Large intestine (tissue), 3 donors: ENCODE results near the gene MROH2A. TPM values are rescaled to one million over a fixed set of nuclear protein-coding genes. Genes with fewer than 3 reads are reported as not detected.

Experiments used
- DNase-seq, 2 donors: peaks; one replicate each; pipeline versions ENCODE4 v3.0.0 to v3.0.0-alpha.2; 2013
- H3K27ac ChIP-seq: one replicate; pipeline ENCODE4 v1.5.1; 2013; ENCODE audit warnings: low read length
- H3K27me3 ChIP-seq: 2 replicates; pipeline ENCODE4 v1.6.1; 2013; ENCODE audit warnings: low read length; ENCODE audit not compliant: control insufficient read depth, insufficient read depth
- H3K36me3 ChIP-seq: 2 replicates; pipeline ENCODE4 v1.6.1; 2013; ENCODE audit warnings: low read length; ENCODE audit not compliant: control insufficient read depth, insufficient read depth
- H3K4me1 ChIP-seq: one replicate; pipeline ENCODE4 v1.6.1; 2013; ENCODE audit warnings: low read length; ENCODE audit not compliant: control insufficient read depth, insufficient read depth
- H3K4me3 ChIP-seq: one replicate; pipeline ENCODE4 v1.5.1; 2013; ENCODE audit warnings: low read length
- H3K9me3 ChIP-seq: one replicate; pipeline ENCODE4 v1.6.1; 2013; ENCODE audit warnings: mild to moderate bottlenecking, low read depth, low read length, moderate library complexity; ENCODE audit not compliant: control insufficient read depth
- WGBS: methylation state at CpG from one replicate; pipeline ENCODE4 v1.1.5; 2013; ENCODE audit warnings: low lambda C conversion rate; ENCODE audit not compliant: insufficient coverage; 5-methylcytosine and 5-hydroxymethylcytosine counted together
- polyA plus RNA-seq: library from polyadenylated mRNA; unstranded; fragments of 120-200 nt; gene quantifications from one replicate; pipeline ENCODE4 v1.2.1, GENCODE V29; 2013

The MROH2A gene
- polyA plus RNA-seq, 1 donor, result 0.16 TPM

GRCh38 chr2:233838726-233839446 is 60.8 kb downstream of the MROH2A start:
- no peak for DNase-seq
- peaks cover 49% of the 10 kb centered on the region for H3K36me3 ChIP-seq
- no peak overlapping the region for H3K27ac ChIP-seq
- 100% methylated on average over 1 of the region's 12 CpGs for WGBS
- no peaks in the 10 kb centered on the region for H3K27me3 ChIP-seq
- no peak overlapping the region for H3K4me3 ChIP-seq
- no peaks in the 10 kb centered on the region for H3K4me1 ChIP-seq
- no peaks in the 10 kb centered on the region for H3K9me3 ChIP-seq

DNA sequence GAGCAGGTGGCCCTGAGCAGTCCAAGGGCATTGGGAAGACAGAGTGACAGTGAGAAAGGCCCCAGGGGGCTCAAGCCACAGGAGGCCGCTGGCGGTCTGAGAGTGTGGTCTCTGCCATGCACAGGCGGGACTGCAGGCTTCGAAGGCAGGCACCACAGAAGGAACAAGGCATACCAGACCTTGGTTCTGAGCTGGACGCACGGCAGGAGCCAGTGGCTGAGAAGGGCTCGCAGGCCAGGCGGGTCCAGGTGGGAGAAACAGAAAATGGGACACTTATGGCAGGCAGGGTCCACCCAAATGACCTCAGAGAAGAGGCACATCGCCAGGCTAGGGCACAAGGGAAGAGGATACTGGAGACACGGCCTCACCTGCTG is 61.3 kb downstream of the MROH2A start:
- Histone ChIP-seq H3K27me3 (no peaks in the 10 kb centered on the region), H3K4me1 (no peaks in the 10 kb centered on the region), H3K27ac (no peak overlapping the region), H3K36me3 (peaks cover 50% of the 10 kb centered on the region), H3K4me3 (no peak overlapping the region), H3K9me3 (no peaks in the 10 kb centered on the region)
- DNase-seq, result no peak
- WGBS, result no CpG with 5 or more reads among the region's 10 CpGs

DNA sequence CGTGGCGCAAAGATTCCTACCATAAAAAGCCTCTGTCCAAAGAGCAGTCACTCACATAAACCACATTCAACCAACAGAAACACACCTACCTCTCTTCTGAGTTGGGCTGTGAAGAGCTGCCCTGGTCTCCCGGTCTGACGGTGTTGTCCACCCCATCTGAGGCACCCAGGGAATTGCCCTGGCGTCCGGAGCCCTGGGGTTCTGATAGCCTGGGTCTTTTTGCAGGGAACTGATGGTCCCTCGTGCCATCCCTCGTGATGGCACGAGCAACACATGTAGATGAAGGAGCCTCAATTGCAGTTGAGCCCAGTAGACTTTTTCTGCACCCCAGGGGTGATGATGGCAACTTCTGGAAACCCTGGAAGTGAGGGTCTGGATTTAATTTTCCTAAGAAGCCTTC is 62.4 kb downstream of the MROH2A start:
- Histone ChIP-seq H3K36me3 (peaks cover 51% of the 10 kb centered on the region), H3K4me1 (no peaks in the 10 kb centered on the region), H3K4me3 (no peak overlapping the region), H3K9me3 (no peaks in the 10 kb centered on the region), H3K27ac (no peak overlapping the region), H3K27me3 (no peaks in the 10 kb centered on the region)
- WGBS, result no CpG with 5 or more reads among the region's 9 CpGs
- DNase-seq, result no peak

DNA sequence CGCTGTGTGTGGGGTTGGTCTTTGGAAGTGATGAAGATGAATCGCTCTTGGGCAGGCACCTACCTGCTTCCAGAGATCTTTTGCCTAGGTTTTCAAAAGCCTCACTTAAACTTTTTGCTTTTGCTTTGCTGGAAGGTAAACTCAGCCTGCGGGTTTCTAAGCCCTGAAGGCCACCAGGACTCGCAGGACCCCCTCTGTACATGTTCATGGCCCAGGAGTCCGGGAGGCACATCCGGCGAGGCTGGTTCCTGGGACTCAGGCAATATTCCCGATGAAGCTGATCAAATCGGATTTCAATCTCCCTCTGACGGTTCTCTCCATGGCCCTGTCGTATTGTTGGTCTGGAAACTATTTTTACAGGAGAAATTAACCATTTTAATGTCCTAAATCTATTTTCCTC is 63.1 kb downstream of the MROH2A start:
- no CpG with 5 or more reads among the region's 11 CpGs for WGBS
- H3K27me3 ChIP-seq, result no peaks in the 10 kb centered on the region

GRCh38 chr2:233844064-233844807 is 66.1 kb downstream of the MROH2A start:
- DNase-seq, result no peak
- H3K27me3 ChIP-seq, result no peaks in the 10 kb centered on the region
- no peaks in the 10 kb centered on the region for H3K4me1 ChIP-seq
- no CpG with 5 or more reads among the region's 19 CpGs for WGBS
- H3K36me3 ChIP-seq, result peaks cover 56% of the 10 kb centered on the region
- H3K27ac ChIP-seq, result no peak overlapping the region
- H3K9me3 ChIP-seq, result no peaks in the 10 kb centered on the region
- no peak overlapping the region for H3K4me3 ChIP-seq

More for the DNA sequence above, 63.1 kb downstream of the MROH2A start:
- H3K4me1 ChIP-seq, result no peaks in the 10 kb centered on the region
- H3K27ac ChIP-seq, result no peak overlapping the region
- peaks cover 44% of the 10 kb centered on the region for H3K36me3 ChIP-seq
- H3K4me3 ChIP-seq, result no peak overlapping the region
- H3K9me3 ChIP-seq, result no peaks in the 10 kb centered on the region
- DNase-seq, result no peak

GRCh38 chr2:233844836-233845235 is 66.7 kb downstream of the MROH2A start:
- no peak overlapping the region for H3K4me3 ChIP-seq
- no peak overlapping the region for H3K27ac ChIP-seq
- H3K4me1 ChIP-seq, result no peaks in the 10 kb centered on the region
- no peak for DNase-seq
- H3K36me3 ChIP-seq, result peaks cover 53% of the 10 kb centered on the region
- H3K27me3 ChIP-seq, result no peaks in the 10 kb centered on the region
- no CpG with 5 or more reads among the region's 3 CpGs for WGBS
- no peaks in the 10 kb centered on the region for H3K9me3 ChIP-seq

DNA sequence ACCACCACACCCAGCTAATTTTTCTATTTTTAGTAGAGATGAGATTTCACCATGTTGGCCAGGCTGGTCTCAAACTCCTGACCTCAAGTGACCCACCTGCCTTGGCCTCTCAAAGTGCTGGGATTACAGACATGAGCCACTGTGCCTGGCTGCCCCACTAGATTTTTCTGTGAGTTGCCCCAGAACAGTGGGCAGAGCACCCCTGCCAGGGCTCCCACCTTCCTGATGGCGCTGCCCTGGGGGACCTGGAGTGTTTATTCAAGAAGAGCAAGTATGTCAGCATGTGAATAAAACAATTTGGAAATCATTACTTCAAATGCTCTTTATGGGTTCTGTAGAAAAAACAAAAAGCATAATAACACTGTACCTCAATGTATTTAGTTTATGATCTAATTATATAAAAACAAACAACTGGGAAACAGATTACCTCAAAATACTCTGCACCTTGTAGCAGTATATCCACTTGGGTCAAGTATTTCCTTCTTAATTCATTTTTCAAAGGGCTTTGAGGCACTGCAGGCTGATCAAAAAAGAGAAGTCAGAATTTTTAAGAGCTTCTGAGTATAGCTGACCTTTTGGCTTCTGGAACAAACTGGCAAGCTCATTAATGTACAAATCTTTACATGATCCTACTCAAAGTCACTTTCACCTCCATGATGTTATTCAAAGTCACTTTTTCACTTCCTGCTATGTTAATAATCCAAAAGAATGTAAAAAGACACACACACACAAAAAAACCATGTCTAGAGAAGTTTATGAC is 67.4 kb downstream of the MROH2A start:
- H3K4me1 ChIP-seq, result no peaks in the 10 kb centered on the region
- no CpG with 5 or more reads among the region's 1 CpG for WGBS
- no peak overlapping the region for H3K4me3 ChIP-seq
- DNase-seq, result no peak
- H3K36me3 ChIP-seq, result peaks cover 53% of the 10 kb centered on the region
- H3K9me3 ChIP-seq, result no peaks in the 10 kb centered on the region
- no peaks in the 10 kb centered on the region for H3K27me3 ChIP-seq
- H3K27ac ChIP-seq, result no peak overlapping the region

DNA sequence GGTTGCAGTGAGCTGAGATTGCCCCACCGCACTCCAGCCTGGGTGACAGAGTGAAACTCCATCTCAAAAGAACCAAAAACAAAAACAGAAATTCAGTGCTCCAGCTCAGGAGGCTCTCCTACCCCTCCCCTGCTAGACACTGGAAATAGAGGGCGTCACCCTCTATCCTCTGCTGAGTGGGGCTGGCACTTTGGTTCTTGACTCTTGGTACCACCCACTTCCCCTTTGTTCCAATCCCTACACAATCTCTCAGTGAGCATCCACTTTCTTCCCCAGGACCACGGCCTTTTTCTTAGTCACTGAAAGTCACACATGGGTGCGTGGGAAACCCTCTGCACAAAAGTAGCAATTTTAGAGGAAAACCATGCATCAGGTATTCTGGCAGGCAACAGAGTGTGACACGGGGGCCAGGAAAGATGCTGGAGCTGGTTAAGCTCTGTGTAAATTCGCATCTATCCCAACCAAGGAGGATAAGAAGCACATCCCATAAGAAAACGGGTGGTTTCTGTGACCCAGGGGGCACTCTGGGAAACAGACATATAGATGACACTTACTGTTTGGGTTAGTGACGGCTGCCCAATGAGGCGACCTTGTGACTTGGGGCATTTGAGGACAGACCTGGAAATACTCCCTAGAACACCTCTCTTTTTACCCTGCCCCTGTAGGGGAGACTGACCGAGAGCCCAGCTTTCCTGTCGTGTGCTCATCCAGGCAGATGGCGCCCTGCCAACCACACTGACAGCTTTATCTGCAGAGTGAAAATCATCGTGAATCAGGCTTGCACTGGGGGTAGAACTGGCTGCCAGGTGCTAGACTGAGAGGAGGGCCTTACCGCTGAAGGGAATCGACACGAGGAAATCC is 68.5 kb downstream of the MROH2A start:
- Histone ChIP-seq H3K27me3 (no peaks in the 10 kb centered on the region), H3K4me3 (no peak overlapping the region), H3K9me3 (no peaks in the 10 kb centered on the region), H3K27ac (no peak overlapping the region), H3K36me3 (peaks cover 48% of the 10 kb centered on the region), H3K4me1 (no peaks in the 10 kb centered on the region)
- no peak for DNase-seq
- 80% methylated on average over 1 of the region's 16 CpGs for WGBS

DNA sequence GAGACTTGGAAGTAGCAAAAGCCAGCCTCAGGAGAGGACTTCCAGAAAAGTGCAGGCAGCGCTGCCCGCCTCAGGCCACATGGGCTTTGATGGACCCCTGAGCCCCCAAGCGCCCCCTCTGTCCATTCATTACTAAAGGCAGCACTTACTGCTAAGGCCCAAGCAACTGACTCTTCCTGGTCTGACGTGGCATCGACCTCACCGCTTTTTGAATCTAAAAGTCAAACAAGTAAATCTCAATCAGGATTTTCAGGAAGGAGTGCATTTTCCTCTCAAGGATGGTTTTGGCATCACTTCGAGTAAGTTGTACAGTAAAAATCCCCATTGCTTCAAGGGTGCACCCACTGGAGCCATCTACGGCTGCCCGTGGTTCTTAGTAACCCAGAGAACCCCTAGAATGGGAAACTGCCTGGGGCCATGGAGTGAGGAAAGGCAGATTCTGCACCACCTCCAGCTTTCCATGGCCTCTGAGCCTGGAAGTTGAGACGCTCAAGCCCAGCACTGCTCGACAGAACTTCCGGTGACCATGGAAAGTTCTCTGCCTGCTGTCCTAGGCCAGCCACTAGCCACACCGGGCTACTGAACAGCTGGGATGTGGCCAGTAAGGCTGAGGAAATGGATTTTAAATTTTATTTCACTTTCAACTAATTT is 69.2 kb downstream of the MROH2A start:
- no CpG with 5 or more reads among the region's 13 CpGs for WGBS
- Histone ChIP-seq H3K4me3 (no peak overlapping the region), H3K27me3 (no peaks in the 10 kb centered on the region), H3K4me1 (no peaks in the 10 kb centered on the region), H3K27ac (no peak overlapping the region), H3K36me3 (peaks cover 45% of the 10 kb centered on the region), H3K9me3 (no peaks in the 10 kb centered on the region)
- no peak for DNase-seq
